Erythroblast (primary cell): ENCODE measurements around the gene ZYX.
A peak's percentile ranks its signal among the peaks of the same experiment; 100 is the strongest.

Experiments used
- DNase-seq, 2 experiments: peaks; one replicate each; lab custom pipeline; 2025; lab: John Stamatoyannopoulos, UW
- GATA1 ChIP-seq: IDR thresholded peaks from 2 replicates; pipeline ENCODE4 v1.6.1; 2011; ENCODE audit warnings: low read depth, mild to moderate bottlenecking, control low read depth, low read length, moderate library complexity
- POLR2A ChIP-seq: IDR thresholded peaks from 2 replicates; pipeline ENCODE4 v1.6.1; 2011; ENCODE audit warnings: mild to moderate bottlenecking, low read length

The ZYX gene

GRCh38 chr7:143374561-143374960 is 6.6 kb upstream of the ZYX start:
- TF ChIP-seq GATA1 (no peak), POLR2A (no peak)
- DNase-seq: no peak

- DNase-seq: no peak
- TF ChIP-seq GATA1 (no peak), POLR2A (no peak)
Measured at GRCh38 chr7:143375298-143376034, 5.7 kb upstream of the ZYX start.

- TF ChIP-seq POLR2A: no peak
- no peak for TF ChIP-seq GATA1
- DNase-seq: no peak
Measured at GRCh38 chr7:143376396-143376795, 4.7 kb upstream of the ZYX start.

GRCh38 chr7:143379611-143380259 is 1.4 kb upstream of the ZYX start:
- DNase-seq: no peak
- no peak for TF ChIP-seq POLR2A
- TF ChIP-seq GATA1: no peak

GRCh38 chr7:143380260-143380645 is 892 bp upstream of the ZYX start:
- TF ChIP-seq GATA1: no peak
- no peak for TF ChIP-seq POLR2A
- DNase-seq: peak; percentile 69 to 81

- TF ChIP-seq GATA1 (no peak), POLR2A (no peak)
- DNase-seq: no peak
Measured at GRCh38 chr7:143381427-143382125, 431 bp downstream of the ZYX start.

GRCh38 chr7:143382126-143382790 is 1.1 kb downstream of the ZYX start:
- no peak for TF ChIP-seq GATA1
- no peak for TF ChIP-seq POLR2A

GRCh38 chr7:143382791-143383641 is 1.9 kb downstream of the ZYX start:
- no peak for TF ChIP-seq POLR2A
- no peak for TF ChIP-seq GATA1
- no peak for DNase-seq

More at GRCh38 chr7:143382126-143382790, 1.1 kb downstream of the ZYX start:
- no peak for DNase-seq

GRCh38 chr7:143383642-143383957 is 2.5 kb downstream of the ZYX start:
- TF ChIP-seq POLR2A (no peak), GATA1 (no peak)

GRCh38 chr7:143384148-143384547 is 3.0 kb downstream of the ZYX start:
- no peak for TF ChIP-seq GATA1
- TF ChIP-seq POLR2A: no peak
- DNase-seq: no peak

More at GRCh38 chr7:143383642-143383957, 2.5 kb downstream of the ZYX start:
- no peak for DNase-seq

- DNase-seq: no peak
- TF ChIP-seq POLR2A (no peak), GATA1 (no peak)
Measured at GRCh38 chr7:143384661-143385631, 3.8 kb downstream of the ZYX start.
